MG63 (cell line): ENCODE data around the gene USP49. TPM values are rescaled to one million over a fixed set of nuclear protein-coding genes. Genes with fewer than 3 reads are reported as not detected.
"Not testable (repeated sequence)": the region's sequence is repeated elsewhere in the genome, so short reads cannot be mapped to it uniquely, and the experiment has no call there.

ENCODE experiments used
- DNase-seq: peaks from one replicate; pipeline ENCODE4 v3.0.0-alpha.2; 2020
- H3K27me3 ChIP-seq: fragments of 250-450 bp; sonication (Bioruptor Pico); 2 replicates; pipeline ENCODE4 v1.5.1; 2020; ENCODE audit warnings: mild to moderate bottlenecking, moderate library complexity
- H3K36me3 ChIP-seq: fragments of 250-450 bp; sonication (Bioruptor Pico); 2 replicates; pipeline ENCODE4 v1.5.1; 2020; ENCODE audit warnings: mild to moderate bottlenecking, moderate library complexity
- H3K4me3 ChIP-seq: fragments of 250-450 bp; sonication (Bioruptor Pico); 2 replicates; pipeline ENCODE4 v1.5.1; 2020; ENCODE audit warnings: mild to moderate bottlenecking, moderate library complexity
- H3K9me3 ChIP-seq: fragments of 250-450 bp; sonication (Bioruptor Pico); 2 replicates; pipeline ENCODE4 v1.5.1; 2020; ENCODE audit warnings: mild to moderate bottlenecking, moderate library complexity
- total RNA-seq: library from RNA; depleted of rRNA; stranded (reverse); fragments of >200 nt; shearing (Covaris generic); gene quantifications from 2 replicates; pipeline ENCODE4 v1.2.3, GENCODE V29; 2014; ENCODE audit warnings: low replicate concordance

Gene USP49
- total RNA-seq, 1 experiment from 2014 or later, result 1.3 TPM

DNA sequence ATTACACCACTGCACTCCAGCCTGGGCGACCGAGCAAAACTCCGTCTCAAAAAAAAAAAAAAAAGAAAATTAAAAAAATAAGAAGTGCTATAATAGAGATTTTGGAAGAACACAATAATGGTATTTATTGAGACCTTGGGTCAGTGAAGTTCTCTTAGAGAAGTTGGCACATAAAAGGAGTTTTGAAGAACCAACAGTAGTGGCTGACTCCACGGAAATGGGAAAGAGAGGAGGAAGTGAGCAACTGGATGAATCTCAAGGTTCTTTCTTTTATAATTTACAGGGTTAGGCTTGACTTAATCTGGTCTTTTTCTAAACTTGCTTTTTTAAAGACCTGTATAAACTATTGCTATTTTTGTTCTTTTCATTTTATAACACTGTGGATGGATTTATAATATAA lies 54.8 kb downstream of the USP49 start:
- H3K9me3 ChIP-seq, result no peaks in the 10 kb centered on the region
- DNase-seq, result no peak
- H3K4me3 ChIP-seq, result no peak overlapping the region
- H3K36me3 ChIP-seq, result no peaks in the 10 kb centered on the region
- no peaks in the 10 kb centered on the region for H3K27me3 ChIP-seq

DNA sequence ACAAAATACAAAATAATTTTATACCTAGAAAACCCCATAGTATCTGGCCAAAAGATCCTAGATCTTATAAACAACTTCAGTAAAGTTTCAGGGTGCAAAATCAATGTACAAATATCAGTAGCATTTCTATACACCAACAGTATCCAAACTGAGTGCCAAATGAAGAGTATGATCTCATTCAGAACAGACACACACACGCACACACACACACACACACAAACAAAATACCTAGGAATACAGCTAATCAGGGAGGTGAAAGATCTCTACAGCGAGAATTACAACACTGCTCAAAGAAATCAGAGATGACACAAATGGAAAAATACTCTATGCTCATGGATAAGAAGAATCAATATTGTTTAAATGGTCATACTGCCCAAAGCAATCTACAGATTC lies 58.5 kb downstream of the USP49 start:
- H3K36me3 ChIP-seq, result no peaks in the 10 kb centered on the region
- no peak overlapping the region for H3K4me3 ChIP-seq
- H3K9me3 ChIP-seq, result no peaks in the 10 kb centered on the region
- no peak for DNase-seq
- no peaks in the 10 kb centered on the region for H3K27me3 ChIP-seq

DNA sequence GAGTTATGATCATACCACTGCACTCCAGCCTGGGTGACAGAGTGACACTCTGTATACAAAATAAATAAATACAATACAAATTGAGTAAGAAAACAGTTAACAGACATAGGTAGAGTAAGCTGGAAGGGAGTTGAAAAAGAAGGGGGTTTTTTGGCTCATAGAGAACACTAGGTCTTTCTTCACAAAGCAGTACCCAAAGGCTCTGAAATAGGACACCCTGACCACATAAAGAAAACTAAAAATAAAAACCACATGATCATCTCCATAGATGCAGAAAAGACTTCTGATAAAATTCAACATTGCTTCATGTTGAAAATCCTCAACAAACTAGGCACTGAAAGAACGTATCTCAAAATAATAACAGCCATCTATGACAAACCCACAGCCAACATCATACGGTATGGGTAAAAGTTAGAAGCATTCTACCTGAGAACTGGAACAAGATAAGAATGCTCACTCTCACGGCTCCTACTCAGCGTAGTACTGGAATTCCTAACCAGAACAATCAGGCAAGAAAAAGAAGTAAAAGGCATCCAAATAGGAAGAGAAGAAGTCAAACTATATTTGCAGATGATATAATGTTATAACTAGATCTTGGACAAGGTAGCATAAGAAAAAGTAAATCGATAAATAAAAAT lies 59.0 kb downstream of the USP49 start:
- no peak for DNase-seq
- Histone ChIP-seq H3K9me3 (no peaks in the 10 kb centered on the region), H3K36me3 (no peaks in the 10 kb centered on the region), H3K4me3 (no peak overlapping the region), H3K27me3 (no peaks in the 10 kb centered on the region)

DNA sequence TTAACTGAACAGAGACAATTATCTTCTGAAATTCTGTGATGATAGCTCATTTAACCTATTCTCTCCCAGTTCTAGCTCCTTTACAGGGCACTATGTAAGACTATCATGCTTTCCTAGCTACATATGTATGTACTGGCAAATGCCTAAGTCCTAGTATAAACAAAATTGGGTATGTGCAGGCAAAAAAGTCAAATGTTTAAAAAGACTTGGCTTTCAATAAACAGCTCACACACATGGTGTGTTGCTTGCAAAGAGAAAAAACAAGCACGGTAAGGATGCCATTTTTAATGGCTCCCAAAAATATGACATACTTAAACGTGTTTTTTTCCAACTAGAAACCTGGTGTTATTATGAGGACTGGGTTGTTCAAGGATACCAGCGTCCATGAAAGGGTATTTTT lies 62.9 kb downstream of the USP49 start:
- Histone ChIP-seq H3K4me3 (no peak overlapping the region), H3K27me3 (no peaks in the 10 kb centered on the region), H3K9me3 (no peaks in the 10 kb centered on the region), H3K36me3 (no peaks in the 10 kb centered on the region)
- DNase-seq, result no peak

DNA sequence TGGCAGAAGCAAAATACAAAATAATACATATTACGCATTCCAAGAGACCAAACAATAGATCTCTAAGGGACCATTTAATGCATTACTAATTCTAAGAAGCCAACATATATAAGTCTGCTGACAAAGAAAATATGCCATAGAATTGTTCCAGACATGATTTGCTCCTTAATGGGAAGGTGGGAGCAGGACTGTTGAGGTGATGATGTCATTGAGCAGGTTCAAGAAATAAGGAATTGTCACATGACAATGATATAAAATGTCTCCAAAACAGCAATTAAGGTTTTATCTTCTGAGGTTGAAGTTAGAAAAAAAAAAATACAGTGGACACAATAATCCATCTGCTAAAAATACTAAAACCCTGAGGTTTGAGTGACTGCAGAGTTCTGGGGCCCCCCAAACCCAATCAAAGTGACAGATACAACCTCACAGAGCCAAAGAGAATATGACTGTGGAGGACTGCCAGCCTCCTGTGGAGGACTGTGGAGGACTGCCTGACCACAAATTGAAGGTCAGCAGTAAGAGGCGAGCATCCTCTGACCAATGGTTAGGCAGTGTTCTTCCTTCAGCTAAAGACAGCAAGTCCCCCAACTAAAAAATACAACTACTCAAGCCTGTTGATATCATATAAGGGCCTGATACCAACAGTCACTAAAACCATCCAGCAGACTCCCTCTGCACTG lies 68.7 kb downstream of the USP49 start:
- no peak overlapping the region for H3K4me3 ChIP-seq
- H3K27me3 ChIP-seq, result no peaks in the 10 kb centered on the region
- no peaks in the 10 kb centered on the region for H3K36me3 ChIP-seq
- DNase-seq, result no peak
- no peaks in the 10 kb centered on the region for H3K9me3 ChIP-seq

DNA sequence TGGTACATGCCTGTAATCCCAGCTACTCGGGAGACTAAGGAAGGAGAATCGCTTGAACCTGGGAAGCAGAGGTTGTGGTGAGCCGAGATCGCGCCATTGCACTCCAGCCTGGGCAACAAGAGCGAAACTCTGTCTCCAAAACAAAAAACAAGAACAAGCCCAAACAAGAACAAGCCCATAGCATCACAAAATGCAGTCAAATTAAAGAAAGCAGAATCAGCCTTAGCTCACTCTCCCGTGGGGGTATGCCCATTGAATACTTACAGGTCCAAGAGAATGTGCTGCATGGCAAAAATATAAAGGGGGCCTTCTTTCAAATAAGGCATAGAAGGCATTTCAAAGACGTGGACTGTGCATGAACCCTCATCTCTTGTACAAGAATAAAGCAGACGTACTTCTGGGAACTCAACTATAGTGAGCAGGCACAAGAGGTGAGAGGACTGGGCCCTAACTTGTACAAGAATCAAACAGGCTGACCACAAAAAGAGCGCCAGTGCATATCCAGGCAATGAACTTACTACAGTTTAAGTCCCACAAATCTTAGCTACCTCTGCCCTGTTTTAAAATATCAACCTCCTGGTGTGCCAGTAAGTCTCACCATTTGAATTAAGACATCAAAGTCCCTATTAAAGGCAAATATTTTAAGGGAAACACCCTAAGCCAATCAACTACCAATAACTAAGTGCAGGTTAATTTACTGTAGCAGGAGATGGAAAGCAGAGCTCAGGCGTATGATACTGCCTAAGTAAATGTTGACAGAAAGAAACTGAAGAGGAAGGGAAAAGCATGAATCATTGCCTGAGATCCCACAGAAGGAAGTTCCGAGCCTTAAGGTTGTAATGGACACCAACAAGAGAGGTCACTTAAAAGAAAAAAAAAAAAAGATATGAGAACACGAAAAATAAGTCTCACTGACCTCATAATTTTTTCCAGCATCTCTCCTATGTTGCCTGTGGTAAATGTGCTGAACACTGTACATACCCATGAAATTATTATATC lies 70.3 kb downstream of the USP49 start:
- Histone ChIP-seq H3K9me3 (no peaks in the 10 kb centered on the region), H3K4me3 (no peak overlapping the region), H3K36me3 (no peaks in the 10 kb centered on the region), H3K27me3 (no peaks in the 10 kb centered on the region)
- no peak for DNase-seq

DNA sequence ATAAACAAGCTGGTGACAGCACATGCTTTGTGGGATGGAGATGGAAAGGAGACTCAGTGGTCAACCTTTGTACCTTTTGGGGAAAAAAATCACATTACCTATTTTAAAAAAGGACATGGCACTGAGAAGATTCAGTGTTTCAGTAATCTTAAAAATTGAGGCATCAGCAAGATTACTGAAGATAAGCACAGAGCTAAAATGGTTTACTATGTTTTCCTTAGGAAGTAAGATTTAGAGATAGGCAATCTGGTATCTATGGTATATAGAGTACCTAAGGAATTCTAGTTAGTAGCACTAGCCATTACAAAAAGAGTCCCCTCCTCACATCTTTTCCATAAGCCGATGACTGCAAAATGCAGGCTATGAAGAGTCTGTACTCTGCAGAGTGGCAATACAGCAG lies 72.0 kb downstream of the USP49 start:
- DNase-seq, result no peak
- Histone ChIP-seq H3K9me3 (no peaks in the 10 kb centered on the region), H3K36me3 (no peaks in the 10 kb centered on the region), H3K4me3 (no peak overlapping the region), H3K27me3 (no peaks in the 10 kb centered on the region)

DNA sequence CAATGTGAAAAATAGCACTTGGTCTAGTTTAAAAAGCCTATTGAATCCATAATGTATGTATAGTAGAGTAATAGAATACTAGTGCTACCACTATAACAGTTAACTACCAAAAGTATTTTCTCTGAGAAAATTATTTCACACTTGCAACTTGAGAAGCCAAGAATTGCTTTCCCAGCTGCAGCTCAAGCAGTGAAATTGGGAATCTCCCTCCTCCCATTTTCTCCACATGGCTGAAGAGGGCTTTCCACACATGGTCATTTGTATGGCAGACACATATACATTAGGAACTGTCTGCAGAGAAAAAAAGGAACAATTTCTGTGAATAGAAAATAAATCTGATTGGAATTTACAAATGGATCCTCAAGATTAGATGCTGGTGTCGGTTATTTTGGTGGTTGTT lies 73.2 kb downstream of the USP49 start:
- Histone ChIP-seq H3K27me3 (no peaks in the 10 kb centered on the region), H3K9me3 (no peaks in the 10 kb centered on the region), H3K4me3 (no peak overlapping the region), H3K36me3 (no peaks in the 10 kb centered on the region)
- no peak for DNase-seq

DNA sequence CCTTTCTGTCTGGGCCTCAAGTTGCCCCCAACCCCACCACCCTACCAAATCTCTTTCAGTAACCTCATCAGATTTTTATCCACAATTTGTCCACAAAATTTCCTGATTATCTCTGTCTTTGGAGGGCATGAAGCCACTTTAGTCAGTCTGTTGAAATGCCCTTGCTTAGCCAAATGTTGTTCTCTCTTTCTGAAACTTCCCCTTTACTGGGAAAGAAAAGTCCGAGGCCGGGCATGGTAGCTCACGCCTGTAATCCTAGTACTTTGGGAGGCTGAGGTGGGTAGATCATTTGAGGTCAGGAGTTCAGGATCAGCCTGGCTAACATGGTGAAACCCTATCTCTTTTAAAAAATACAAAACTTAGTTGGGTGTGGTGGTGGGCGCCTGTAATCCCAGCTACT lies 73.9 kb downstream of the USP49 start:
- Histone ChIP-seq H3K36me3 (no peaks in the 10 kb centered on the region), H3K27me3 (no peaks in the 10 kb centered on the region), H3K9me3 (no peaks in the 10 kb centered on the region), H3K4me3 (no peak overlapping the region)
- DNase-seq, result no peak

DNA sequence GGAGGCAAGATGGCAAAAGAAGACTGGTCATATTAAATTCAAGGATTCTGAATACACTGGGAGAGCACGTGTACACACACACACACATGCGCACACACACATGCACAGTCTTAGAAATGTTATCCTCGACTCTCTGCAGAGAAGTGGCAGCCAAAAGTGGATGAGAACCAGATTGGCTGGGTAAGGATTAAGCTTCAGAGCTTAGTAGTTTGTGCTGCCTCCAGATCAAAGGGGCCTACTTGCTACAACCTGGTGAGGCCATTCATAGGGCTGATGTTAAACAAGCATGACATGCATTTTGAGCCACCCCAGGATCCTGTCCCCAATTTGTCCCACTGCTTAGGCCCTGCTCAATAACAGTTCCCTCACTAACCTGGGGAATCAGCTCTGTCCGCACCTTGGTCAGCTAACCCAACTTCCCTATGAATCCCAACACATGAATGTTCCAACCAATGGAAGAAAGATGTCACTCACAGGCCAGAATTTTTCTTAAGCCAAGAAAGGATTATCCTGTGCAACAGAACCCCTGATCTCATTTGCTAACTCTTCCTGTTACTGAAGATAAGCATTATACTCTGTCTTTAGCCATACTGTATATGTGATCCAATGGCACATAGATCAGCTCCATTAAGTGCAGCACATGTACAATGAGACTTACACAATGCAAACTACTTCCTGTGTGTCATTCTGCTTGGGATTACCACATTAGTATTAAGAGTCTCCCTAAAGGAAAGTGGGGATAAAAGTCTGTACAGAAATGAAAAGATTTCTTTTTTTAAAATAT lies 76.7 kb downstream of the USP49 start:
- DNase-seq, result no peak
- H3K4me3 ChIP-seq, result no peak overlapping the region
- H3K36me3 ChIP-seq, result no peaks in the 10 kb centered on the region
- H3K9me3 ChIP-seq, result no peaks in the 10 kb centered on the region
- no peaks in the 10 kb centered on the region for H3K27me3 ChIP-seq

DNA sequence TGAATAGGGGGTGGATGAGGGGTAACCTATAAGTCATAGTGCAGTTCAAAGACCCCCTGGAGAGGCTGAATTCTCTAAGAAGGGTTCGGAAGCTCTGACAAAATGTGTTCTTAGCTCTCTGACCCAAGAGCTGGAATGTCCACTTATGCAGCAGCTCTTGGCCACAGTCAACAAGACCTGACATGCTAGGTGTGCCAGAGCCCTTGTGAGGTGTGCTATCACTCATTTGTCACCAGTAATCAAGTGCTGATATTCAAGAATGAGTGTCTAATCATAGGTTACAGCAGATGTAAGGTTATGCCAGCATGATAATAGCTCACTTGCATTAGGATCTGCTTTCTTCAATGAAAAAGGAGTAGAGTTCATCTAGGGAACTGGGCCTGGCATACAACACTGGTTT lies 79.6 kb downstream of the USP49 start:
- no peak for DNase-seq
- H3K36me3 ChIP-seq, result no peaks in the 10 kb centered on the region
- H3K27me3 ChIP-seq, result no peaks in the 10 kb centered on the region
- no peak overlapping the region for H3K4me3 ChIP-seq
- H3K9me3 ChIP-seq, result no peaks in the 10 kb centered on the region

DNA sequence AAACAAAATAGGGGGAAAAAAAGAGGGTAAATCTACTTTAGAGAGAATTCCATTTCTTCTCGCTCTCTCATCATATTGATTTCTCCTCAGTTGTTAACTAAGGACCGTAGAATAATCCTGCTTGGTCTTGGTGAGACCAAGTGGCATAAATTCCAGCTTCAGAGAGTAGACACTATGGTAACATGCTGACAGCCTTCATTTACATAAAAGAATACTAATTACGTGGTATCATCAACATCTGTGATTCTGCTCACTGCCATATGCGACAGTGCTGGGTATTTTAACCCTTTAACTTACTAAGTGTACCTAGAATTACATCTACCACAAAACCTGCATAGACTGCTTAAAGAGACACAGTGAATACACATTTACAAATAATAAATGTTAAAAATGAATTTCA lies 80.5 kb downstream of the USP49 start:
- DNase-seq, result no peak
- no peaks in the 10 kb centered on the region for H3K36me3 ChIP-seq
- no peaks in the 10 kb centered on the region for H3K9me3 ChIP-seq
- H3K4me3 ChIP-seq, result no peak overlapping the region
- H3K27me3 ChIP-seq, result no peaks in the 10 kb centered on the region

DNA sequence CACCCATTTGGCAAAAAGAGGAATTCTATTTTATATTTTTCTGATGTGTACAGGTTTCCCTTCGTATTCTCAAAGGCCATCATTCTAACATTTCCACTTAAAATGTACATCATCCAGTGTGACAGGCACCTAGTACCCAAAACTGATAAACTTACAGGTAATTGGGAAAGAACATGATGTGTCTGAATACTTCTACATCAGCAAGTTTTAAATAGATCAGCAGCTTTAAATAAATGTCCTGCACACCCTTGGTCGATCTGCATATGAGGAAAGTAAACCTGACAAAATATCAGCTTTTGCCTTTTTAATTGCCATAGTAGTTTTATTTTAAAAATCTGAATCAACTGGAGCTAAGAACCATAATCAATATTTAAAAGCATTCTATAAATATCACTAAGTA lies 81.2 kb downstream of the USP49 start:
- Histone ChIP-seq H3K4me3 (no peak overlapping the region), H3K9me3 (no peaks in the 10 kb centered on the region), H3K36me3 (no peaks in the 10 kb centered on the region), H3K27me3 (no peaks in the 10 kb centered on the region)
- DNase-seq, result no peak

DNA sequence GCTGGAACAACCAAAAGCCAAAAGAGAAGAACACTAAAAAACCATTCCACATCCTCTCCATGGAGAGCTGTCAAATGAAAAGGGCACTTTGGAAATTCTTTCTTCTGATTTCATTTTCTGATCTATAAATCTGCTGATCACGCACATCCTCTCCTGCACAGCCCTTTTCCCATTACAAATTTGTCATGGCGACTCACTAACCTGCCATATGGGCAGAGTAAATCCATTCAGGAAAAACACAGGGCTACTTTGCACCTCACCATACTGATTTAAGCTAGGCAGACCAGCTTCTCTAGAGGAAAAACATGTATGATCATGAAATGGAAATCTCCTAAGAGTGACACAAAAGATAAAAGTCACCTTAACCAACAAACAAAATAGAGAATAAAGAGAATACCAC lies 81.7 kb downstream of the USP49 start:
- H3K36me3 ChIP-seq, result no peaks in the 10 kb centered on the region
- no peaks in the 10 kb centered on the region for H3K27me3 ChIP-seq
- no peak for DNase-seq
- H3K9me3 ChIP-seq, result no peaks in the 10 kb centered on the region
- no peak overlapping the region for H3K4me3 ChIP-seq

DNA sequence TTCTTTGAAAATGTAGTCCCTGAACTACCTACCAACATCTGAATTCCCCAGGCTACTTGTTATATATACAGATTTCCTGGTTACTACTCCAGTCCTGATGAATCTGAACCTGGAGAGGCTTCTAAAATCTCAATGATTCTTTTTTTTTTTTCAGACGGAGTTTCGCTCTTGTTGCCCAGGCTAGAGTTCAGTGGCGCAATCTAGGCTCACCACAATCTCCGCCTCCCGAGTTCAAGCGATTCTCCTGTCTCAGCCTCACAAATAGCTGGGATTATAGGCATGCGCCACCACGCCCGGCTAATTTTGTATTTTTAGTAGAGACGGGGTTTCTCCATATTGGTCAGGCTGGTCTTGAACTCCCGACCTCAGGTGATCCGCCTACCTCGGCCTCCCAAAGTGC lies 83.2 kb downstream of the USP49 start:
- DNase-seq, H3K9me3 ChIP-seq, H3K4me3 ChIP-seq, H3K27me3 ChIP-seq, H3K36me3 ChIP-seq: not testable (repeated sequence)

DNA sequence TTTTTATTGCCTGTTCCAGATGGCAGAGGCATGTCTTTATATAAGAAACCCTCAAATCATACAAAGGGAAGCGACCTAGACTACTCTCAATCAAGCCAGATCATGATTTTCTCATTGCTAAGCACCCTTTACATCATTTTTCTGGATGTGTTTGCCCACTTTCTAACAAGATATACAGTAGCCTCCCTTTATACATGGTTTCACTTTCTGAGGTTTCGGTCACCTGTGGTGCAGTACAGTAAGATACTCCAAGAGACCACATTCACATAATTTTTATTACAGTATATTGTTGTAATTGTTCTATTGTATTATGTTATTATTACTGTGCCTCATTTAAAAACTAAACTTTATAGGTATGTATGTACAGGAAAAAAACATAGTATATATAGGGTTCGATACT lies 84.1 kb downstream of the USP49 start:
- Histone ChIP-seq H3K36me3 (no peaks in the 10 kb centered on the region), H3K4me3 (no peak overlapping the region), H3K9me3 (no peaks in the 10 kb centered on the region), H3K27me3 (no peaks in the 10 kb centered on the region)
- DNase-seq, result no peak
